ENCODE measurements around the gene SMARCA2.

SMARCA2 gene

GRCh38 chr9:2043243-2043642 lies 28.1 kb downstream of the SMARCA2 start:
- no peak for DNase-seq

DNA sequence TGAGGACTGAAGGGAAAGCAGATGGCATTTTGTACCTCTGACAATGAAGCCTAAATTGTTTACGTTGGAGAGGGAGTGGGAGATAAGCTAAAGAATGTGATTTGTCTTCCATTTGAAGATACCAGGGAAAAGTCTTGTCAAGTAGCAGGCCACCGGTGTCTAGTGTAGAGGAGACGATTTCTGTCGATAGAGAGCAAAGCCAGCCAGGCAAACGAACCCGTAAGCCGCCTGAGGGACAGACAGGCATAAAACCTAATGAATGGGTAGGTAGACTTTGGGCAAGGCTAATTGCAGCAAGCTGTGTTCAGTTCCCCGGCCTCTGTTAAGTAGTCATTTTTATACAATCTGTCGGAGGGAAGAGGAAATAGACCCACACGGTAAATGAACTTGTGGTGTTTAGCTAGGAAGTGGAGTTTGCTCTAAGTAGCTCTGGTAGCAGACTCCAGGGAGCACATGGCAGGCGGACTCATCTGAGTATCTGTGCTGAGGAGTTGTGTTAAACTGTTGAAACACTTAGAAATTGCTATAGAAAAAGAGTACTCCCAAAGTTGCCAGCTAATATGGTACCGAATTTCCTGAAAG lies 28.8 kb downstream of the SMARCA2 start:
- DNase-seq: no peak

- no peak for DNase-seq
These were observed 32.1 kb downstream of the SMARCA2 start for GRCh38 chr9:2047144-2047671.

DNA sequence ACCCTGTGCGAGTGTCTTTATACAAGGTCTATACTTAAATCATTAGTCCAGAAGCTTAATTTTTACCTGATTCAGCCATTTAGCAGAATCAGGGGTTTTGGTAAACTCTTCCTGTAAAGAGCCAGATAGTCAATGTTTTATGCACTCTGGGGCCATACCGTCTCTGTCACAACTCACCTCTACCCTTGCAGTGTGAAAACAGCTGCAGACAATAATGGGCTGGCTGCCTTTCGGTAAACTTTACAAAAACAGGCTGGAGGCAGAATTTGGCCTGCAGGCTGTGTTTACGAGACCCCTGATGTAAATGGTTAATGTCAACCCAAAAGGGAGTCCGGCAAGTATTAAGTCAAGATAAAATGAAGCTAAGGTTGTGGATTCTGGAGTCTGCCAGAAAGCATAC lies 32.8 kb downstream of the SMARCA2 start:
- no peak for DNase-seq

- DNase-seq: no peak
These were observed 35.1 kb downstream of the SMARCA2 start for GRCh38 chr9:2050236-2050635.

DNA sequence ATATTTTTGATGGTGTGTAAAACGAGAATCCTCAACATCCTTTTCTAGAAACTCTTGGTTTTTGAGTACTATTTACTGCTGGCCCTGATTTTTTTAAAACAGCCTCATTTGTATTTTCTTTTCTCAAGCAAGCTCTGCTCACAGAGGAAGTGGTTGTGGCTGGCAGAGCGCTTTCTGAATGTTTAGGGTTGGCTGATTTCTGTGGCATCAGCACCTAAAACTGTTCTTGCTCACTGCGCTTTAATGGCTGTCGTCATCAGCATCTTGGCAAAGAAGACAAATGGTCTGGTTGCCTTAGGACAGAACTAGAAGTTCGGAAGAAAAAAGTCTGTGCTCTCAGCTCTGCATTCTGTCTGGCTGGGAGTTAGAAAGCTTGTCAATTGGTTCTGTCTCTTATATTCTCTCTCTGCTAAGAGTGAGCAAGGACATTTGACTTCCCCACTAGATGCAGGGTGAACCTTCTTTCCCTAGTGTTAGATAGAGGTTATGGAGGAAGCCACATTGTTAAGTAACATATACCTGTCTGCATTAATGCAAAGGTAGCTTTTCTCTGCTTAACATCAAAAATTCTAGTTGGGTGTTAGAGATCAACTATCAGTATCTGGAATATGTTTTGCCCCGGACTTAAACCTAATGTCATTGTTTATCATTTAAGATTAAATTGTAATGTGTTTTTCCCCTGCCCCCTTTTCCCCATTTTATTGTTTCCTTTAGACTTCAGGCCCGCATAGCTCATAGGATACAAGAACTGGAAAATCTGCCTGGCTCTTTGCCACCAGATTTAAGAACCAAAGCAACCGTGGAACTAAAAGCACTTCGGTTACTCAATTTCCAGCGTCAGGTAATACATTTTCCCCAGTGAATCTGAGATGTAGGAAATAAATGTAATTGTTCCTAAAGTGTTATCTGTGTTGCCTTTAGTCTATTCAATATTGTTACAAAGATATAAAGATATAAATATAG lies 39.0 kb downstream of the SMARCA2 start:
- DNase-seq: no peak

DNA sequence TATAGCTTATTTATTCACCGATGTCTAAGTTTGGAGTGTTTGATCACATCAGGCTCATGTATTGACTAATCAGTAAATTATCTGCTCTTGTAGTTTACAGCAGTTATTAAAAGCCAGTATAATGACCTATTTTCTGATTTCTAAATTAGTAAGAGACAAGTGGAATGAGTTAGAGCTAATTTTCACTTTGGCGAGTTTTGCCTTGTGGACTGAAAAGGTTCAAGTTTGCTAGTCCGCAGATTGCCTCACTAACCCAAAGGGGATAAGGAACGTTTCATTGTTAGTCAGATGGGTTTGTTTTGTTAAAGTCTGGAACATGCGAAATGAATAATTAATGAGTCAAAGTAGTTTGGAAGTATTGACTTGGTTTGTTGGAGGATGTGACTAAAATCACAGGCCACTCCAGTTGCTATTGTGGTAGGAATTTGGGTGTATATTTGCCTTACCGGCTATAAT lies 40.1 kb downstream of the SMARCA2 start:
- DNase-seq: no peak

- no peak for DNase-seq
These were observed 44.3 kb downstream of the SMARCA2 start for GRCh38 chr9:2059274-2059929.

DNA sequence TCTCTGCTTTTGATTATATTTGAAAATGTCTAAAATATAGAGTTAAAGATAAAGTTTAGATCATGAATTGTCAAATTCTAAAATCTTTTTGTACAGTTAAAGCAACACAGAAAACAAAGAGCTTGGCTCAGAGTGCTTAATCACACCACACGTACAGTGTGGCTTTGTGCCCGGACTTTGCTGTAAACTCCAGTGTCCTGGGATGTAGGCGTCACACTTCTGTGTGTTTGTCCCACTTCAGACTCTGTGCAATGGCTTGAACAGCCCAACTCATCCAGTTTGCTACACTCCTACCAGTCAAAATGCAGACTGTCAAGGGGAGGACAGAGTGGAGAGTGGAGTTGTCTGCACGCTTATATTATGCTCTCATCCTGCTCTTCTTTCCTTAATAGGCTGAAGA lies 45.3 kb downstream of the SMARCA2 start:
- DNase-seq: no peak

DNA sequence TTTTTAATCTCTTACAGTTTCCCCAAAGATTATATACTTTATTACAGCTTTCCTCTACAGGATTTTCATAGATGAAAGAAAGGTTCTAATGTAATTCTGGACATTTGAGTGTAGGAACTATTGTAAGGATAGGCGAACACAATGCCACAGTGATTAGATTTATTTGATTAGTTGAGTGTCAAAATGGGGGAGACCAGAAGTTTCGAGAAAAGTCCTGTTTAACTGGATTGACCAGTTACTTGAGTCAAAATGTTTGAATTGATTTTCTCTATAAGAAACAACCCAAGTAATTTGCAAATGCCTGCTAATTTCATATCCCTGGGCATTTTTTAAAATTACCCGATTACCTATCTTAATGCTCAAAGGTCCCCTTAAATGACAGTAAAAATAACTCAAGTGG lies 50.6 kb downstream of the SMARCA2 start:
- DNase-seq: no peak

GRCh38 chr9:2066312-2067273 lies 51.4 kb downstream of the SMARCA2 start:
- DNase-seq: no peak

- no peak for DNase-seq
These were observed 57.7 kb downstream of the SMARCA2 start for GRCh38 chr9:2072752-2073405.

DNA sequence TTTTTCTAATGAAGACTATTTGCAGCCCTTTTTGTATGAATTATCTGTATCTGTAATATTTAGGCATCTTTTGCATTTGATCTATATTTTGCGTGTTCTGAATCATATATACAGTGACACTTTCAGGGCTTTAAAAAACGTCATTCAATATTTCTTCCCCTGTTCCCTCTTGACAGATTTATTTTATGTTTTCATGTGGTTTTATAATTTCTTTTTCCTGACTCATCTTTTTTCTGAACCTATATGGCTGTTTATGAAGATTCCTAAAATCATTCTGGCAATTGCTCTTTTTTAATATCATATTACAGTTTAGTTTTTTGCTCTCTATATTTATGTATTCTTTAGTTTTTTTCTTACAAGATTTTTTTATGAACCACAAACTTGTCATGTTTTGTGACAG lies 67.6 kb downstream of the SMARCA2 start:
- no peak for DNase-seq

- DNase-seq: no peak
These were observed 68.3 kb downstream of the SMARCA2 start for GRCh38 chr9:2083479-2083878.

DNA sequence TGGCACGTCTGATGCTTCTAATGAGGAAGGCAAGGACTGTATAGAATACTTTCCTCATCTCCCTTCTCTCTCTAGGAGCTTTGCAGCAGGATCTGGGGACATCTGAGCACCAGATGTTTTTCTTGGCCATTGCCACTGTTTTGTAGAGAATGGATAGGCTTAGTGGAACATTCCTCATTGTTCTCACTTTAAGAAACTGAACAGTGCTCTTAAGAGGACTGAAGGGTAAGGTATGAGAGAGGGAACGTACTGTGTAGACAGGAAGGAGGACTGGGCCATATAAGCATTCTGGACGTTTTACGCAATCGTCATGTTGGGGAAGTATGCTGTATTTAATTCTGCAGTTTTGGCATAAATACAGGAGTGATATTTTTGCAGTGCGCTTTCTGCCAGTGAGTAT lies 70.6 kb downstream of the SMARCA2 start:
- no peak for DNase-seq

- DNase-seq: no peak
These were observed 71.0 kb downstream of the SMARCA2 start for GRCh38 chr9:2086116-2086515.

GRCh38 chr9:2086971-2087370 lies 71.8 kb downstream of the SMARCA2 start:
- no peak for DNase-seq

- peak; percentile 4 for DNase-seq
These were observed 72.6 kb downstream of the SMARCA2 start for GRCh38 chr9:2087500-2088313.

DNA sequence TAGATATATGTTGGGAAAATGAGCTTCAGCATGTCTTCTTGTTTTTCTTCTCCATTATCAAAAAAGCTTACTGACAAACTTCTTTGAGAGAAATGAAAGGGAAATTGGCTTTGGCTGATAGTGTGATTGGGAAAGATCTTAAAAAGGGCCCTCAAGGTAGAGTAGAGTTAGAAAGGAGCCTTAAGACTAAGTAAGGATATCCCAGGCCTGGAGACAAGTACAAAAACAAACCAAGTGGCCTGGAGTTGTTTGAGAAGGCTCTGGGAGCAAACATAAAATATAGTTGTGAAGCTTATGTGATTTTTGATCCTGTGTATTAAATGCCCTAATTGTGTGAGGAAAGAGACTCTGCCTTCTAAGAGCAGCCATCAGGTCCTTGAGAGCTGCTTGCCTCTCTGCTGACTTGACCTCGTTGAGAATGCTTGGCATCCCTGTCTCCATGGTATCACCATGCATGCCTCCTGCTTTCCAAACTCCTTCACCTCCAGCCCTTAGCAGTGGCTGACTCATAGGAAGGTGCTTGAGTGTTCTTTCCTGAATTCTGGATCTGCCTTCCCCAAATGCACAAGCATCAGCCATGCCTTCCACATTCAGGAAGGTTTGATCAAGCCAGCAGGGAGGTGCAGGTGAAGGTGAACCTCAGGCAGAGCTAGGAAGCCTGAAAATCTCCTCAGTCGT lies 78.9 kb downstream of the SMARCA2 start:
- peak; percentile 71 for DNase-seq

- DNase-seq: no peak
These were observed 81.3 kb downstream of the SMARCA2 start for GRCh38 chr9:2096376-2096970.

Data from NCI-H226 (cell line).